ENCODE measurements around the gene CNDP2.
"Not testable (repeated sequence)": the region's sequence is repeated elsewhere in the genome, so short reads cannot be mapped to it uniquely, and the experiment has no call there.

The CNDP2 gene

DNA sequence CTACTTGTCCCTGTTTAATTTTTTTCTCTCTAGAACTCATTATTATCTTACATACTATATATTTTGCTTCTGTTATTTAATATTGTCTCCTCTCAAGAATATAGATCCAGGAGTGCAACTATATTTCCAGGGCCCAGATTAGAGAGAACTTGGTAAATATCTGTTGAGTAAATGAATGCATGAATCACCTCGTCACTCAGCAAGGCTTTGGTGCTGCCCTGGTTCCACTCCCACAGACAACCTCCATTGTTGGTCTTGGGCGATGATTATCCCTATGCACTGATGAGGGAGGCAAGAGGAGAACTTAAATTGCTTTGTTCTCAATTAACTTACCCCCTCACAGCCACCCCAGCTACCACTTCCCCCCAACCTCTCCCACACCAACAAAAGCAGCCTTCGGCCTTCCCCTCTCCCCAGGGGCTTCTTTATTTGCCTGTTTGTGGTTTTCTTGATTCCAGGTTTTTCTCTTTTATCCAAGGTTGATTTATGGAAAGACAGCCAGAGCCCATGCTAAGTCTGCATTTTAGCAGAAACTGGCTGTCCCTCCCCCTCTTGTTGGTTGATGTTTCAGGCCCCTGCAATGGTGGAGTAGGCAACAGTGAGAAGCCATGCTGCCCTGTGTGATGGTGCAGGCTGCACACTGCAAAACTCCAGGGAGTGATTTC, 22.1 kb upstream of the CNDP2 start:
- no peak for DNase-seq

GRCh38 chr18:74476140-74476539, 20.0 kb upstream of the CNDP2 start:
- peak; percentile 73 for DNase-seq

GRCh38 chr18:74477771-74478170, 18.4 kb upstream of the CNDP2 start:
- DNase-seq, result no peak

- DNase-seq, result no peak
Observed at GRCh38 chr18:74478316-74478715, 17.8 kb upstream of the CNDP2 start.

DNA sequence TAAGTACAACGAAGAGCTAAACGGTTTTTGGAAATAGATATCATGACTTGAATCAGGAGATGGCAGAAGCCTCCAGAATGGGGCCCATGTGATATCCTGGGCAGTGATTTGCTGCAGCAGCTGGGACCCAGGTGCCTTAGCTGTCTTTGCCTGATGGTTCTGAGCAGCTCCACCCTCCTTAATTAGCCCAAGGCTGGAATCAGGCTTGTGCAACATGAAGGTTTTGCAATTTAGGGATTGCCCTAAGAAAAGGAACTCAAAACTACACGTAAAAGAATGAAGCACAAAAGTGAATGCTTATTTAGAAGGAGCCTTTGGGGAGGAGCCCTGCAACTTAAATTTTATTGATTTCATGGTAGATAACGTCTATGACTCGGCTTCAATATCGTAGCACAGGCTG, 17.3 kb upstream of the CNDP2 start:
- DNase-seq, result no peak

DNA sequence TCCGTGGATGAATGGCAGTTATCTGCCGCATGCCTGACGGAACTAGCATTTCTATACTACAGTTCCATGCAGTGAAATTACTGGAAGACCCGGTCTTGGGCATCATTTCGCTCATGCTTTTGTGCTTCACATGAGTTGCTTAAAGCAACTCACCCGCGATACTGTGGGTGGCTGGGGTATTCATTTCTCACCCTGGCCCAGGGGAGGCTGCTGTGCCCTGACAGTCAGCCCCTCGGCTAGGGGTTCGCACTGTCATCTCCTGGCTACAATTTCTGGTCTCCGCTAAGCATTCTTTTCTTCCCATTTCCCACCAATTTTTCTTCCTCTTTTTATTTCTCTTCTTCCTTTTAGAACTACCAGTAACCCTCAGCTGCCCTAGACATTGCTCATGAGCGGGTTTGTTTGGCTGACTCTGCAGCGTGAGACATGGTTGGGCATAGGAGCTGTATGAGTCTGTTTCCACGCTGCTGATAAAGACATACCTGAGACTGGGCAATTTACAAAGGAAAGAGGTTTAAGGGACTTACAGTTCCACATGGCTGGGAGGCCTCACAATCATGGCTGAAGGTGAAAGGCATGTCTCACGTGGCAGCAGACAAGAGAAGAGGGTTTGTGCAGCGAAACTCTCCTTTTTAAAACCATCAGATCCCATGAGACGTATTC, 16.5 kb upstream of the CNDP2 start:
- DNase-seq, result no peak

GRCh38 chr18:74480149-74480651, 16.0 kb upstream of the CNDP2 start:
- no peak for DNase-seq

DNA sequence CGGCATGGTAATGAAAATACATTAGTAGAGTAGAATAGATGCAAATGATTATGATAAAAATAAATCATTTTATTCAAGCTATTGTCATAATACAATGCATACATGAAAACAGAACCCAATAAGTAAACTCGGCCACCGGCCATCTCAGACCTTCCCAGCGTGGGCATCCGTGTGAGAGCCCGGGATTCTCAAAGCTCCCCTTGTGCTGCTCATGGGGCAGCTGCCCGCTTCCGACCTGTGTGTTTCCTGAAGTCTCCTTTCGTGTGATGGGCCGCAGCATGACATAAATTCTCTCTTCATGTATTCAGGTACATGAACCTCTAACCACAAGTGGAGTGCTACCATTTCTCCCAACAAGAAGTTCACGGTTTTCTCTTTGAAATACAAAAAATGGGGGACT, 13.5 kb upstream of the CNDP2 start:
- DNase-seq, result no peak

DNA sequence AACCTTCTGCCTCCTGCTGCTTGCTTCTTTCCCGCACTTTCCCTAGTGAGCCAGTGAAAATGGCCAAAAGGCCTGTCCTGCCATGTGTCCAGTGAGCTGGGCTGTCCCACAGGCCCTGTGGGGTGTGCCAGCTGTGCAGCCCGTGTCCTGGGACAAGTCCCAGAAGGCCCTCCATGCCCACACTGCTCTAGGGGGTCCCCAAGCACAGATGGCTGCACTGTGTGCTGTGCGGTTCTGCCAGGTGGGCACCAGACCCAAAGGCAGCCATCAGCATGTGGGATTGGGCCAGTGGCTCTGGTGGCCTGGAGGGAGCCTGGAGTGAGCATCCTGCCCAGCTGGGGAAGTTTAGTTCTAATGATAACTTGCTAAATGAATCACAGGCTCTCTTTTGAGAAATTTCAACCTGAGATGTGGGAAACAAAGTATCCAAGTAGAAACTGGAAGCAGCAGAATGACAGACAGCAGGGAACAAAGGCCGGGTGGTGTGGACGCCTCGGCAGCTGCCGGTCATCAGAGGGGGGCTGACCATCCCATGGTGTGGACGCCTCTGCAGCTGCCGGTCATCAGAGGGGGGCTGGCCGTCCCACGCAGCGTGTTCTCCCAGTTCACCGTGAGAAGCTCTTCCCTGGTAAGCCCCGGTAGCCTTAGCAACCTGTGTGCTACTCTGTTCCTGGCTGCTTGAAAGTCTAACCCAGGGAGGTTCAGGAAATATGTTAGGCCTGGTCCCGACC, 9.9 kb upstream of the CNDP2 start:
- no peak for DNase-seq

- DNase-seq, result no peak
Observed at GRCh38 chr18:74488354-74488753, 7.8 kb upstream of the CNDP2 start.

DNA sequence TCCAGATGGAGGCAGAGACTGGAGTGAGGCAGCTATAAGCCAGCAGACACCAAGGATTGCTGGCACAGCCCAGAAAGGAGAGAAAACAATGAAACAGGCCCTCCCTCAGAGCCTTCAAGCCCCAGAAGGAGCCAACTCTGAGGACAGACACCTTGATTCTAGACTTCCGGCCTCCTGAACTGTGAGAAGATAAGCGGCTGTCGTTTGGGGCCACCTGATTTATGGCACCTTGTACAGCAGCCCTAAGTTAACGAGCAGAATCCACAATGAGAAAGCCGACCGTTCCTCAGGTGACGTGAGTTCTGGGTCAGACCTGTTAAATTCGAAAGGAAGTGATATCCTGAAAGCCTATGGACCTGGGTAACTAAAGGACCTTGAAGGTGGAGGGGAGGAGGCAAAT, 7.3 kb upstream of the CNDP2 start:
- DNase-seq, result no peak

GRCh38 chr18:74489676-74490075, 6.5 kb upstream of the CNDP2 start:
- DNase-seq, result no peak

DNA sequence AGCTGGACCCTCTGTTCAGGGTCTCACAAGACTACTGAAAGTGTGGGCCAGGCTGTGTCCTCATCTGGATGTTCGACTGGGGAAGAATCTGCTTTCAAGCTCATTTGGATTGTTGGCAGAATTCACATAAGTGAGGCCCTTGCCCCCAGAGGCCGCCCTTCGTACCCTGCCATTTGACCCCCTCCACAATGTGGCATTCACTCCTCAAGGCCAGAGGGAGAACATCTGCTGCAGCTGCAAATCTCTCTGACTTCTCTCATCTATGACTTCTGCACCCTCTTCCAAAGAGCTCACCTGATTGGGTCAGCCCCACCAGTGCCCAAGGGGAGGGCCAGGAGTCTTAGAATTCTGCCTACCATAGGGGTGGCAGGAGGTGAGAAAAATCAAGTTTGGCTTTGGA, 3.9 kb upstream of the CNDP2 start:
- DNase-seq, result no peak

- DNase-seq, result peak; percentile 66
Observed at GRCh38 chr18:74493689-74494088, 2.5 kb upstream of the CNDP2 start.

GRCh38 chr18:74494514-74494913, 1.6 kb upstream of the CNDP2 start:
- DNase-seq, result no peak

DNA sequence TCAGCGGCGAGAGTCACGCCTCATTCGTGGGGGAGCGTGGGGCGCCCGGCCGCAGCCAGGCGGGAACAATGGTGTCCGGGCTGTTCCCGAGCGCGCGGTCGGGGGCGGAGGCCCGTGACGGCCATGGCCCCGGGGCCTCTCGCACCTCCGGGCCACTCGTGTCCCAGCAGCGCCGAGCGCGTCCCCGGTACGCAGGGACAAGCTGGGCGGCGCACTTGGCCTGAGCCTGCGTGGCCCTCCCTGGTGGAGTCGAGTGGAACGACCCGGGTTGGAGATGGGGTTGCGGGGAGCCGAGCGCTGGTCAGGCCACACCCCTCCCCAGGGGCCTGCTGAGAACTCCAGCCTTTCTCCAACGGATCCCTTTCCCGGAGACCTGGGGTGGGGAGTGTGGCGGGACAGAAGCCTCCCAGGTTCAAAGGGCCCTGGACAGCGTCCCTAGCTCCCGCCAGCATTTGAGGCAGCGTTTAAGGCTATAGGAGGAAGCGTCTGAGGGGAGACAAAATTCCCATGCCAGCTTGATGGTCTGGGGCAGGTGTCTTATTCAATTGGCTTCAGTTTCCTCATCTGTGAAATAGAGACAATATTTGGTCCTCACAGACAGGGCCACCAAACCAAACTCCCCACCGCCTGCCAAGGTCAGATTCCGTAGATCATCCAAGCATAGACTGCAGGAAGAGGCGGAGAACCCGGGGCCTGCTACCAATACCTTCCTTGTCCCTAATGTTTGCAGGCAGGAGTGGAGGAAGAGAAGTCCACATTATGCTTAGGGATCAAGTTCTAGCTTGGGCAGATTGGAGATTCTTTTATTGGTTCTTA, 553 bp downstream of the CNDP2 start:
- peak; percentile 76 for DNase-seq

DNA sequence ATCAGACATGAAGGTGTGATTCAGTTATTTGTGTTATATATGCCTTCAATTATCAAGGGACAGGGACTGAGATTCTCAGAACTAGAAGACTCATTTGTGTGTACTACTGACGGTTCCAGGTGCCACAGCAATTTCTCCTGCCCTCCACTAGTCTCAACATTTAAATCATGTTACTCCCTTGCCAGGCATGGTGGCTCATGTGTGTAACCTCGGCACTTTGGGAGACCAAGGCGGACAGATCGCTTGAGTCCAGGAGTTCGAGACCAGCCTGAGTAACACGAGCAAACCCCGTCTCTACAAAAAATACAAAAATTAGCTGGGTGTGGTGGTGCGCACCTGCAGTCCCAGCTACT, 1.1 kb downstream of the CNDP2 start:
- peak; percentile 12 for DNase-seq

GRCh38 chr18:74497778-74498177, 1.6 kb downstream of the CNDP2 start:
- DNase-seq, result peak; percentile 11

DNA sequence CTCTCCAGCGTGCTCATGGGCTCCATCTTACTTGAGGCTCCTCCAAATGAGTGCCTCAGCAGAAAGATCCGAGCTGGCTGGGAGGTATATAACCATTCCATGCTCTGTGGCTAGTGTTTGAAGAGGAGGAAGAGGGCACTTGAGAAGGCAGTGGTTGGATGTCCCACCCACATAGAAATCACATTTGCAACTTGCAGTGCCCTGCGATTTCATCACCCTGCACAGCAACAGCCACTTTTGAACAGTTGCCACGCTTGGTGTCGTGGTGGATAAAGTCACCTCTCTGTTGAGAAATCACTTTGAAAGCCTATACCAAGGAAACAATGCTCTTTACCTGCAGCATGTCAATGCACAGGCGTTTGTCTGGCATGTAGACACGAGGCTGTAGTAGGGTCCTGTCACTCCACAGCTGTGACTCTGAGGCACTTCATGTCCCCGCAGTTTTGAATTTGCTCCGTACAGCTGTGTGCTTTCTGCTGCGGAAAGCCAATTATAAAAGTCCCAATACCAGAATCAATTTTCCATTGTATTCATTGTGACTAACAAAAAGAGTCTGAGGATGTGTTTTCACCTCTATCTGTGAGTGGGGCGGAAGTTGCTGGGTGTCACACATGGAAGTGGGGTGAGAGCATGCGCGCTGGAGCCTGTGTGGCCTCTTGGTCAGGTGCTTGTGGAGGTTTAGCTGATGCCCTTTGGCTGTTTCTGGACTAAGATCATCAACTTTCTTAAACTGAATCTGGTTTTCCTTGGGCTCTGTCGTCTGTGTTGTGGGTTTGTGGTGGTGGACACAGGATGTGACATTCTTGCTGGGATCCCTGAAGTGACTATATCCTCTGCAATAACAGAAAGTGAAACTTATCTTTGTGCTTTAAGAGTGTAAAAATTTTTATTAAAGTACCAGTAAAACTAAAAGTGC, 2.8 kb downstream of the CNDP2 start:
- peak; percentile 18 for DNase-seq

DNA sequence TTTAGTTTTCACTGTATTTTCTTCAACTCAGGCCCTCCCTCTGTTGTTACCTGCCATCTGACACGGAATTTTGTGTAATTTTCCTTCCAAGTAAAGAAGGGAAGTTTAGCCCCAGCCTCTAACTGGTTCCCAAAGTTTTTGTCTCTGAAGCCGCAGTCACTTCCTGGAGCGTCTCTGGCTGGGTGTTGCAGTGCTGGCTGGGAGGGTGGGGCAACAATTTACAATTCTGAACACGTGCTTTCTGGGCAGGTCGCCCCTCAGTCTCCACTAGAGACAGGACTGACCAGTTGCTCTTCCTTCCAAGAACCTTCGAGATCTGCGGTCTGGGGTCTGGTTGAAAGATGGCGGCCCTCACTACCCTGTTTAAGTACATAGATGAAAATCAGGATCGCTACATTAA, 3.5 kb downstream of the CNDP2 start:
- peak; percentile 28 for DNase-seq

- no peak for DNase-seq
Observed at GRCh38 chr18:74500372-74500771, 4.2 kb downstream of the CNDP2 start.

- DNase-seq, result not testable (repeated sequence)
Observed at GRCh38 chr18:74500774-74501173, 4.6 kb downstream of the CNDP2 start.
